Right lobe of liver (tissue), 4 donors: ENCODE measurements around the gene TYW3.

Source experiments
- CTCF ChIP-seq, 4 donors: fragments of 200-600 bp in 3 of 4; fragments of 450-650 bp in 1 of 4; IDR thresholded peaks; one replicate each; pipeline versions ENCODE4 v1.5.1 to v1.8.0; 2016 to 2022; ENCODE audit warnings: antibody characterized with exemption in 4 of 4, mild to moderate bottlenecking in 2 of 4
- POLR2A ChIP-seq: fragments of 450-650 bp; IDR thresholded peaks from one replicate; pipeline ENCODE4 v1.6.1; 2017; ENCODE audit warnings: antibody characterized with exemption, mild to moderate bottlenecking
- donor health status: DM: no; HTN: no; CAD: no.
- donor health status: DM: no; HTN: no; CAD: no.
- donor health status: DM: no; HTN: yes; CAD: no.

- TF ChIP-seq CTCF (IDR thresholded peaks at IDR 0.05): no peak
- TF ChIP-seq POLR2A: no peak
Observed at GRCh38 chr1:74753104-74753503, 20.2 kb downstream of the TYW3 start.
